Ovary (tissue), 9 donors: Measurements from ENCODE around the gene MXD1. TPM values are rescaled to one million over a fixed set of nuclear protein-coding genes. Genes with fewer than 3 reads are reported as not detected.
A peak's percentile ranks its signal among the peaks of the same experiment; 100 is the strongest.
"Not testable (repeated sequence)": the region's sequence is repeated elsewhere in the genome, so short reads cannot be mapped to it uniquely, and the experiment has no call there.

Experiments used
- DNase-seq, 5 donors: peaks; one replicate each; pipeline ENCODE4 v3.0.0-alpha.2; 2019 to 2020
- H3K27ac ChIP-seq, 2 donors: fragments of 200-600 bp; one replicate each; pipeline versions ENCODE4 v1.5.1 to v1.8.0; 2019 to 2022
- H3K27me3 ChIP-seq: fragments of 200-600 bp; one replicate; pipeline ENCODE4 v1.8.0; 2022
- H3K36me3 ChIP-seq: fragments of 200-600 bp; sonication (generic); one replicate; pipeline ENCODE4 v1.5.1; 2019
- H3K4me1 ChIP-seq: one replicate; pipeline ENCODE4 v1.8.1; 2013; ENCODE audit warnings: mild to moderate bottlenecking, moderate library complexity; ENCODE audit not compliant: insufficient read depth
- H3K4me3 ChIP-seq: fragments of 200-600 bp; sonication (generic); one replicate; pipeline ENCODE4 v1.5.1; 2017
- H3K9me3 ChIP-seq, 2 donors: fragments of 200-600 bp in 1 of 2; sonication (generic) in 1 of 2; one replicate each; pipeline versions ENCODE4 v1.5.1 to v1.8.1; 2013 to 2019; ENCODE audit warnings: mild to moderate bottlenecking in 1 of 2, moderate library complexity in 1 of 2
- EP300 ChIP-seq: sonication (generic); formaldehyde crosslinking; IDR thresholded peaks from one replicate; pipeline ENCODE4 v1.6.1; 2017; ENCODE audit warnings: antibody characterized with exemption
- POLR2A ChIP-seq: fragments of 450-650 bp; IDR thresholded peaks from one replicate; pipeline ENCODE4 v1.6.1; 2017; ENCODE audit warnings: antibody characterized with exemption, mild to moderate bottlenecking, moderate library complexity
- WGBS, 3 donors: extraction: QIAGEN DNeasy Blood & Tissue Kit in 1 of 3; methylation state at CpG; one replicate each; pipeline versions ENCODE4 v1.1.5 to v1.1.7; 2013 to 2017; 5-methylcytosine and 5-hydroxymethylcytosine counted together
- intact Hi-C, 4 donors: fragments of 100-400 bp; cut with DNase I; formaldehyde crosslinking; loops; one replicate each; pipeline versions ENCODE4 v1.11.0 to v1.15.1; 2022 to 2023
- polyA plus RNA-seq, 2 donors: library from polyadenylated mRNA; stranded (reverse); fragments of 200-250 nt in 1 of 2; fragments of 350-450 nt in 1 of 2; fragmentation: Illumina TruSeq in 1 of 2; extraction: RNeasy Lipid Tissue Mini Kit (QIAGEN cat#74804) in 1 of 2; gene quantifications; one replicate each; pipeline ENCODE4 v1.2.3, GENCODE V29; 2013 to 2014
- total RNA-seq, 7 donors: library from RNA; depleted of rRNA in 2 of 7; stranded (reverse); fragments of >200 nt in 2 of 7; fragmentation: NEBNext Ultra II Directional in 3 of 7; extraction: Animal tissue kit (Norgen Biotek cat#: 25700) in 3 of 7; gene quantifications; one replicate each; pipeline versions ENCODE4 v1.1.0 to v1.2.4, GENCODE V29; 2016 to 2023
- TF ChIP-seq, protein P1 (sequence below), 3 donors: fragments of 450-650 bp in 2 of 3; fragments of 200-600 bp in 1 of 3; IDR thresholded peaks; one replicate each; pipeline versions ENCODE4 v1.5.1 to v1.8.0; 2016 to 2022; ENCODE audit warnings: antibody characterized with exemption in 3 of 3, mild to moderate bottlenecking in 1 of 3
- donor health status: DM: no; HTN: no; CAD: no; lungs with moderate emphysema.
- donor health status: DM: no; HTN: no; CAD: no.
- donor health status: Bipolar disorder and iron deficiency.
- donor health status: DM: yes; HTN: yes; CAD: no.
- donor health status: DM: no; HTN: no; CAD: no.
- donor health status: DM: yes; HTN: yes; CAD: no.

Gene MXD1
- total and polyA plus RNA-seq, 9 donors = 3.4 to 13.7 (median 6.7) TPM

DNA sequence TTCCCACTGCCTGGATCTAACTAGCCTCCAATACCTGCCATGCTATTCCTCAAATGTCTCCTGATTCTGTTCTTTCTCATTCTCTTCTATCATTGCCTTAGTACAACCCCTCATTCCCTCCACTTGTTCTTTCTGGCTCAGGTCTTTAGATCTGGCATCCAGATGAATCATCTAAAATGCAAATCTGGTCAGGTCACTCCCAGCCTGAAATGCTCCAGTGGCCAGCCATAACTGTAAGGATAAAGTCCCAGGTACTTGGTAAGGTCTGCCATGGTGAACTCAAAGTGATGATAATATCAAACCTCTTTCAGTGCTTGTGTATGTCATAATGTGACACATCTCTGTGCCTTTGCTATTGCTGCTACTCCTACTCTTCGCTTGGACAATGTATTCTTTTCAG is 24.0 kb upstream of the MXD1 start:
- no peaks in the 10 kb centered on the region for H3K36me3 ChIP-seq
- H3K4me1 ChIP-seq = no peaks in the 10 kb centered on the region
- no peaks in the 10 kb centered on the region for H3K27me3 ChIP-seq
- WGBS, 3 donors = 33 to 47% (median 37%) methylated on average over 1 of the region's 1 CpG
- TF ChIP-seq POLR2A (no peak), EP300 (no peak)
- TF ChIP-seq, protein P1, sequence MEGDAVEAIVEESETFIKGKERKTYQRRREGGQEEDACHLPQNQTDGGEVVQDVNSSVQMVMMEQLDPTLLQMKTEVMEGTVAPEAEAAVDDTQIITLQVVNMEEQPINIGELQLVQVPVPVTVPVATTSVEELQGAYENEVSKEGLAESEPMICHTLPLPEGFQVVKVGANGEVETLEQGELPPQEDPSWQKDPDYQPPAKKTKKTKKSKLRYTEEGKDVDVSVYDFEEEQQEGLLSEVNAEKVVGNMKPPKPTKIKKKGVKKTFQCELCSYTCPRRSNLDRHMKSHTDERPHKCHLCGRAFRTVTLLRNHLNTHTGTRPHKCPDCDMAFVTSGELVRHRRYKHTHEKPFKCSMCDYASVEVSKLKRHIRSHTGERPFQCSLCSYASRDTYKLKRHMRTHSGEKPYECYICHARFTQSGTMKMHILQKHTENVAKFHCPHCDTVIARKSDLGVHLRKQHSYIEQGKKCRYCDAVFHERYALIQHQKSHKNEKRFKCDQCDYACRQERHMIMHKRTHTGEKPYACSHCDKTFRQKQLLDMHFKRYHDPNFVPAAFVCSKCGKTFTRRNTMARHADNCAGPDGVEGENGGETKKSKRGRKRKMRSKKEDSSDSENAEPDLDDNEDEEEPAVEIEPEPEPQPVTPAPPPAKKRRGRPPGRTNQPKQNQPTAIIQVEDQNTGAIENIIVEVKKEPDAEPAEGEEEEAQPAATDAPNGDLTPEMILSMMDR (IDR thresholded peaks at IDR 0.05) = no peak
- intact Hi-C loops = no loop called here
- no peaks in the 10 kb centered on the region for H3K9me3 ChIP-seq
- no peak overlapping the region for H3K27ac ChIP-seq
- no peak overlapping the region for H3K4me3 ChIP-seq
- DNase-seq = no peak

DNA sequence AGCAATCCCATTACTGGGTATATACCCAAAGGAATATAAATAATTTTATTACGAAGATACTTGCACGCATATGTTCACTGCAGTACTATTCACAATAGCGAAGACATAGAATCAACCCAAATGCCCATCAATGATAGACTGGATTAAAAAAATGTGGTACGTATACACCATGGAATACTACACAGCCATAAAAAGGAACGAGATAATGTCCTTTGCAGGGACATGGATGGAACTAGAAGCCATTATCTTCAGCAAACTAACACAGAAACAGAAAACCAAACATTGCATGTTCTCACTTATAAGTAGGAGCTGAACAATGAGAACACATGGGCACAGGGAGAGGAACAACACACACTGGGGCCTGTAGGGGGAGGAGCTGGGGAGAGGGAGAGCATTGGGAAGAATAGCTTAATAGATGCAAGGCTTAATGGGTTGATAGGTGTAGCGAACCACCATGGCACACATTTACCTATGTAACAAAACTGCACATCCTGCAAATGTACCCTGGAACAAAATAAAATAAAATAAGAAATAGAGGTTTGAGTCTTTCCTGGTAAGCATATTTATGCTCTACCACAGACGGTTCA is 22.0 kb upstream of the MXD1 start:
- DNase-seq, H3K36me3 ChIP-seq, H3K9me3 ChIP-seq, H3K27ac ChIP-seq, intact Hi-C loops, H3K4me1 ChIP-seq, H3K27me3 ChIP-seq: not testable (repeated sequence)
- peak overlapping the region; percentile 71 for H3K4me3 ChIP-seq
- 87 to 93% (median 91%) methylated on average over 7 of the region's 7 CpGs for WGBS, 3 donors

DNA sequence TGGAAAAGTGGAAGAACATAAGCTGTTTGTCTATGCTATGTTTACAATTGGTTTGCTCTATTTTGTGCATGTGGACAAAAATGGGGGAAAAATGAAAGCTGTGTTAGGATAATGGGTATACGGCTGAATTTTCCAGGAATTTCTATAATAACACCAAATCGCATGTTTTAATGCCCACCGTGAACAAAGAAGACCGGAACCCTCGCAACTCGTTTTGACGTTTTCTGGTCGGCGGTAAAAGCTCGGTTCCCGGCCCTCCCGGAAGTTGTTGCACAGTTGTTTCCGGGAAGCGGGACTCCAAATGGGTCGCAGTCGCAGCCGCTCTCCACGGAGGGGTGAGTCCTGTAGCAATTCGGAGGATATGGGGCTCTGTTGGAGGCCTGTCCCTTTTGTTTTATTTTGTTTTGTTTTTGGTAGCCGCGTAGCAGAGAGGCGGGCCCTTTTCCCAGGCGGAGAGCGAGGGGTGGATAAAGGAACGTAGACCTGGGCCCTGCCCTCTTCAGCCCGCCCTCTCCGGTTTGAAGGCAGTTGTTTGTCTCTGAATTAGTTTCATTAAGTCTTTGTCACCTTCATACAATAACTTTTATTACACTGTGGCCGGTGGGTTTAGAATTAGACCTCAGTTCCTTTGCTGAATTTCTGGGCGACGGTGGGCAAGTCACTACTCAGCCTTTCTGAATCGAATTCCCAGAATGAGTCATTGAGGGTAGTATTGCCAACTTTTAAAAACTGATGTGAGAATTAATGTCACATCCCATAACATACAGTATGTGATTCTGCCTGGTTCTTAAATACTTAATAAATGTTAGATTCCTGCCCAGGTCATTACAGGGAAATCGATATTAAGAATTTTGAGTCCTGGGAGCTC is 21.0 kb upstream of the MXD1 start, which contains the start of gene SNRNP27:
SNRNP27 (plus strand) TSS at position 273 of the 868 bp plus-strand sequence; CDS start at position 302, 29 bp downstream.
- intact Hi-C loops = no loop called here
- Histone ChIP-seq H3K4me1 (no peaks in the 10 kb centered on the region), H3K27me3 (no peaks in the 10 kb centered on the region), H3K36me3 (no peaks in the 10 kb centered on the region), H3K27ac (peak within 1 kb of the TSS; percentile 63 to 89), H3K4me3 (peak within 1 kb of the TSS; percentile 71), H3K9me3 (no peaks in the 10 kb centered on the region)
- TF ChIP-seq EP300 (no peak), POLR2A (no peak)
- TF ChIP-seq, protein P1 (IDR thresholded peaks at IDR 0.05) = no peak
- 0 to 1% (median 0%) methylated on average over 32 of the region's 32 CpGs for WGBS, 3 donors
- peak; percentile 75 to 86 (median 82) for DNase-seq

DNA sequence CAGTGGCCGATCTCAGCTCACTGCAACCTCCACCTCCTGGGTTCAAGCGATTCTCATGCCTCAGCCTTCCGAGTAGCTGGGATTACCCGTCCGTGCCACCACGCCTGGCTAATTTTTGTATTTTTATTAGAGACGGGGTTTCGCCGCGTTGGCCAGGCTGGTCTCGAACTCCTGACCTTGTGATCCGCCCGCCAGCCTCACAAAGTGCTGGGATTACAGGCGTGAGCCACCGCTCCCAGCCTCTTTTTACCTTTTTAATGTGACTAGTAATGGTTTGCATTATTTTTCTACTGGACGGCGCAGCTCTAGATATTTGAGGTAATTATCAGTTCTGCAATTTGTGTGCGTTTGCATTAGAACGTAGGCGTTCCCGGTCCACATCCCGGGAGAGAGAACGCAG is 20.2 kb upstream of the MXD1 start:
- DNase-seq, H3K9me3 ChIP-seq, H3K27me3 ChIP-seq, H3K36me3 ChIP-seq, H3K4me1 ChIP-seq, intact Hi-C loops: not testable (repeated sequence)
- H3K4me3 ChIP-seq = peak overlapping the region; percentile 71
- 12 to 22% (median 21%) methylated on average over 23 of the region's 23 CpGs for WGBS, 3 donors
- peak overlapping the region; percentile 63 to 89 for H3K27ac ChIP-seq

DNA sequence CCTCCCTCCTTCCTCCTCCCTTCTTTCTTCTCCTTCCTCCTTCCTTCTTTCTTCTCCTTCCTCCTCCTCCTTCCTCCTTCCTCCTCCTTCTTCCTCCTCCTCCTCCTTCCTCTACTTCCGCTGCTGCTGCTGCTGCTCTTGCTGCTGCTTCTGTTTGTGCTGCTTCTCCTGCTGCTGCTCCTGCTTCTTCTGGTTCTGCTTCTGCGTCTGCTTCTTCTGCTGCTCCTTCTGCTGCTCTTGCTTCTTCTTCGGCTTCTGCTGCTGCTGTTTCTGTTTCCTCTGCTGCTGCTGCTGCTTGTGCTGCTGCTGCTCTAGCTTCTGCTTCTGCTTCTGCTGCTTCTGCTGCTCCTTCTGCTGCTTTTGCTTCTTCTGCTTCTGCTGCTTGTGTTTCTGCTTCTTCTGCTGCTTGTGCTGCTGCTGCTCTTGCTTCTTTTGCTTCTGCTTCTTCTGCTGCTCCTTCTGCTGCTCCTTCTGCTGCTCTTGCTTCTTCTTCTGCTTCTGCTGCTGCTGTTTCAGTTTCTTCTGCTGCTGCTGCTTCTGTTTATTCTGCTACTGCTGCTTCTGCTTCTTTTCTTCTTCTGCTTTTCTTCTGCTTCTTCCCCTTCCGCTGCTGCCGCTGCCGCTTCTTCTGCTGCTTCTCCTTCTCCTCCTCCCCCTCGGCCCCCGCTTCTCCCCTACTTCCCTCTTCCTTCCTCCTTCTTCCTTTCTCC is 12.5 kb upstream of the MXD1 start:
- TF ChIP-seq EP300 = no peak
- TF ChIP-seq POLR2A = no peak
- TF ChIP-seq, protein P1 (IDR thresholded peaks at IDR 0.05) = no peak
- intact Hi-C loops = no loop called here
- H3K9me3 ChIP-seq = no peaks in the 10 kb centered on the region
- H3K4me3 ChIP-seq = no peak overlapping the region
- DNase-seq = no peak
- no peaks in the 10 kb centered on the region for H3K36me3 ChIP-seq
- no peak overlapping the region for H3K27ac ChIP-seq
- 76 to 80% (median 77%) methylated on average over 8 of the region's 8 CpGs for WGBS, 3 donors
- H3K27me3 ChIP-seq = no peaks in the 10 kb centered on the region
- H3K4me1 ChIP-seq = no peaks in the 10 kb centered on the region
